Panc1 (cell line): ENCODE results near the gene SAMHD1. TPM values are rescaled to one million over a fixed set of nuclear protein-coding genes. Genes with fewer than 3 reads are reported as not detected.
"Not testable (repeated sequence)": the region's sequence is repeated elsewhere in the genome, so short reads cannot be mapped to it uniquely, and the experiment has no call there.

ENCODE experiments used
- ATAC-seq: fragments of 200-7000 bp; cut with Tn5 transposase; 2 replicates; pipeline ENCODE4 v1.9.1; 2020; ENCODE audit warnings: mild to moderate bottlenecking, moderate library complexity
- BruUV-seq: library from RNA; stranded (reverse); fragments of 400-500 nt; replicated peaks from 2 replicates; lab custom pipeline; 2021; lab: Mats Ljungman, UMichigan
- CTCF ChIA-PET: fragments of 300-600 bp; sonication (Branson Sonifier 250); formaldehyde crosslinking; loops from one replicate; lab custom pipeline; 2022; ENCODE audit warnings: antibody characterized with exemption; lab: Charles Lee
- POLR2A ChIA-PET: fragments of 300-600 bp; sonication (Branson Sonifier 250); formaldehyde crosslinking; loops from one replicate; lab custom pipeline; 2022; ENCODE audit warnings: antibody characterized with exemption; lab: Charles Lee
- DNase-seq: peaks from one replicate; pipeline ENCODE4 v3.0.0-alpha.2; 2010; ENCODE audit warnings: low read depth, low spot score
- H3K27ac ChIP-seq: 2 replicates; pipeline ENCODE4 v1.5.1; 2011; ENCODE audit warnings: mild to moderate bottlenecking, low read length, inconsistent platforms
- H3K27me3 ChIP-seq: fragments of 200-500 bp; sonication (Bioruptor generic); 2 replicates; pipeline ENCODE4 v1.6.0; 2014; ENCODE audit warnings: low read length, inconsistent platforms; ENCODE audit not compliant: control insufficient read depth, insufficient read depth
- H3K36me3 ChIP-seq: fragments of 200-500 bp; sonication (Bioruptor generic); 2 replicates; pipeline ENCODE4 v1.5.1; 2014; ENCODE audit warnings: inconsistent platforms, mild to moderate bottlenecking, low read length, moderate library complexity; ENCODE audit not compliant: control insufficient read depth, insufficient read depth
- H3K4me1 ChIP-seq: 2 replicates; pipeline ENCODE4 v1.5.1; 2011; ENCODE audit warnings: inconsistent platforms, mild to moderate bottlenecking, low read length, moderate library complexity; ENCODE audit not compliant: control insufficient read depth, insufficient read depth
- H3K4me3 ChIP-seq, 2 experiments: 2 replicates each; pipeline ENCODE4 v1.5.1; 2011 to 2012; ENCODE audit warnings: low read depth in 2 of 2, low read length in 2 of 2, mild to moderate bottlenecking in 2 of 2, inconsistent platforms in 1 of 2, moderate library complexity in 1 of 2
- H3K9me3 ChIP-seq: fragments of 200-500 bp; sonication (Bioruptor generic); 2 replicates; pipeline ENCODE4 v1.5.1; 2014; ENCODE audit warnings: low read depth, mild to moderate bottlenecking, inconsistent platforms, low read length, moderate library complexity; ENCODE audit not compliant: control insufficient read depth, insufficient read depth
- POLR2AphosphoS5 ChIP-seq: IDR thresholded peaks from 2 replicates; pipeline ENCODE4 v1.6.1; 2012; ENCODE audit warnings: mild to moderate bottlenecking, low read depth, low read length, moderate library complexity
- SIN3A ChIP-seq: IDR thresholded peaks from 2 replicates; pipeline ENCODE4 v1.6.1; 2012; ENCODE audit warnings: low read depth, mild to moderate bottlenecking, low read length, moderate library complexity, borderline replicate concordance; ENCODE audit not compliant: insufficient read depth
- TCF7L2 ChIP-seq: IDR thresholded peaks from 2 replicates; pipeline ENCODE4 v1.6.1; 2011; ENCODE audit warnings: mild to moderate bottlenecking, low read depth, low read length, inconsistent platforms
- in situ Hi-C: cut with HindIII; loops from 2 replicates; pipeline ENCODE4 v1.10.0; 2016; ENCODE audit warnings: low sequenced_read_pairs, low pct_unique_long_range_greater_than_20kb
- intact Hi-C: fragments of 100-400 bp; cut with micrococcal nuclease; formaldehyde crosslinking; loops from one replicate; pipeline ENCODE4 v1.10.0; 2022; ENCODE audit not compliant: unreplicated experiment
- total RNA-seq: library from RNA; stranded (reverse); gene quantifications from one replicate; pipeline ENCODE4 v1.2.1, GENCODE V29; 2021; ENCODE audit not compliant: unreplicated experiment
- TF ChIP-seq, protein P1 (sequence below), 2 experiments: IDR thresholded peaks; 2 replicates each; pipeline ENCODE4 v1.6.1; 2011 to 2012; ENCODE audit warnings: low read depth in 2 of 2, control low read depth in 1 of 2, low read length in 1 of 2, mild to moderate bottlenecking in 1 of 2, moderate library complexity in 1 of 2; ENCODE audit not compliant: insufficient read depth in 1 of 2
- TF ChIP-seq, protein P2 (sequence below): fragments of 450-650 bp; IDR thresholded peaks from 2 replicates; pipeline ENCODE4 v1.5.1; 2017; ENCODE audit warnings: mild to moderate bottlenecking

The SAMHD1 gene
- total RNA-seq, 1 experiment from 2014 or later = 16.8 TPM

DNA sequence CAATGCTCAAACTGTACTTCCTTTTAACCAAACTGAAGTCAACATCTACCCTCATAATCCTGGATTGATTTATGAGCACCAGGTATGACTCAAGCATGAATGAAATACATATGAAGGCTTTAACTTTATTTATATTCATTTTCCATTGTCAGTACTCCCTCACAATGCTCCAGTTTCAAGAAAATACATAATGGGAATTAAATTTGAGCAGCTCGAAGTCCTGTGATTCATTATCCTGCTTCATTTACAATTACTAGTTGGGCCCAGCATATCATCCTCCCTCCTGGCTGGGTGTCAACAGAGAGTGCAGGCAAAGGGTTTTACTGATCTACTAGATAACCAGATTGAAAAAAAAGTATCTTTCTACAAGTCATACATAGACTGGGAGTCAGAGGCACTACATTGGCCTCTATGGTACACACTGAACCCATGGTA, 10.1 kb downstream of the SAMHD1 start:
- CTCF ChIA-PET = no interaction called here
- Histone ChIP-seq H3K27ac (no peak overlapping the region), H3K4me1 (no peaks in the 10 kb centered on the region), H3K27me3 (no peaks in the 10 kb centered on the region), H3K9me3 (no peaks in the 10 kb centered on the region), H3K36me3 (no peaks in the 10 kb centered on the region), H3K4me3 (no peak overlapping the region)
- no TSS peak for BruUV-seq
- intact Hi-C loops (no loop called here), in situ Hi-C loops (no loop called here)
- ATAC-seq (no peak), DNase-seq (no peak)
- TF ChIP-seq TCF7L2 = no peak
- POLR2A ChIA-PET = no interaction called here

DNA sequence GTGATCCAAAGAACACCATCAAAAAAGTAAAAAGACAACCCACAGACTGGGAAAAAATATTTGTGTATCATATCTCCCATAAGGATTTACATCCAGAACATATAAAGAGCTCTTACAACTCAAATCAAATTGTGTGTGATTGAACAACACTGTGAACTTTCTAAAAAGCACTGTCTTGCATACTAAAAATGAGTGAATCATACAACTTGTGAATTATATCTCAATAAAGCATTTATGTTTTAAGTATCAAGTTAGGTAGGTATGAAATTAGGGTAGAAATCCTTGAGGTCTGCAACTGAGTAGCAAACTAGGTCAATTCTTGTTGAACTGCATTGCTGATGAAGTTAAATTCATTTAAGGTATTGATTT, 14.1 kb downstream of the SAMHD1 start:
- Histone ChIP-seq H3K27me3 (no peaks in the 10 kb centered on the region), H3K4me3 (no peak overlapping the region), H3K27ac (no peak overlapping the region), H3K36me3 (no peaks in the 10 kb centered on the region), H3K4me1 (no peaks in the 10 kb centered on the region), H3K9me3 (no peaks in the 10 kb centered on the region)
- no peak for ATAC-seq
- intact Hi-C loops (no loop called here), in situ Hi-C loops (no loop called here)
- POLR2A ChIA-PET = interaction anchor here (0.6 to 0.7 kb wide), 2 partner anchors 73 to 90 kb away, joined by 3 to 7 read pairs; no protein-coding TSS in a partner anchor
- TF ChIP-seq, protein P1, sequence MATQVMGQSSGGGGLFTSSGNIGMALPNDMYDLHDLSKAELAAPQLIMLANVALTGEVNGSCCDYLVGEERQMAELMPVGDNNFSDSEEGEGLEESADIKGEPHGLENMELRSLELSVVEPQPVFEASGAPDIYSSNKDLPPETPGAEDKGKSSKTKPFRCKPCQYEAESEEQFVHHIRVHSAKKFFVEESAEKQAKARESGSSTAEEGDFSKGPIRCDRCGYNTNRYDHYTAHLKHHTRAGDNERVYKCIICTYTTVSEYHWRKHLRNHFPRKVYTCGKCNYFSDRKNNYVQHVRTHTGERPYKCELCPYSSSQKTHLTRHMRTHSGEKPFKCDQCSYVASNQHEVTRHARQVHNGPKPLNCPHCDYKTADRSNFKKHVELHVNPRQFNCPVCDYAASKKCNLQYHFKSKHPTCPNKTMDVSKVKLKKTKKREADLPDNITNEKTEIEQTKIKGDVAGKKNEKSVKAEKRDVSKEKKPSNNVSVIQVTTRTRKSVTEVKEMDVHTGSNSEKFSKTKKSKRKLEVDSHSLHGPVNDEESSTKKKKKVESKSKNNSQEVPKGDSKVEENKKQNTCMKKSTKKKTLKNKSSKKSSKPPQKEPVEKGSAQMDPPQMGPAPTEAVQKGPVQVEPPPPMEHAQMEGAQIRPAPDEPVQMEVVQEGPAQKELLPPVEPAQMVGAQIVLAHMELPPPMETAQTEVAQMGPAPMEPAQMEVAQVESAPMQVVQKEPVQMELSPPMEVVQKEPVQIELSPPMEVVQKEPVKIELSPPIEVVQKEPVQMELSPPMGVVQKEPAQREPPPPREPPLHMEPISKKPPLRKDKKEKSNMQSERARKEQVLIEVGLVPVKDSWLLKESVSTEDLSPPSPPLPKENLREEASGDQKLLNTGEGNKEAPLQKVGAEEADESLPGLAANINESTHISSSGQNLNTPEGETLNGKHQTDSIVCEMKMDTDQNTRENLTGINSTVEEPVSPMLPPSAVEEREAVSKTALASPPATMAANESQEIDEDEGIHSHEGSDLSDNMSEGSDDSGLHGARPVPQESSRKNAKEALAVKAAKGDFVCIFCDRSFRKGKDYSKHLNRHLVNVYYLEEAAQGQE (IDR thresholded peaks at IDR 0.05; ENCODE audit: insufficient read depth in 1 of 2, low read depth in 2 of 2, low read length in 1 of 2) = no peak
- no peak for TF ChIP-seq POLR2AphosphoS5
- no peak for TF ChIP-seq SIN3A
- TF ChIP-seq, protein P2, sequence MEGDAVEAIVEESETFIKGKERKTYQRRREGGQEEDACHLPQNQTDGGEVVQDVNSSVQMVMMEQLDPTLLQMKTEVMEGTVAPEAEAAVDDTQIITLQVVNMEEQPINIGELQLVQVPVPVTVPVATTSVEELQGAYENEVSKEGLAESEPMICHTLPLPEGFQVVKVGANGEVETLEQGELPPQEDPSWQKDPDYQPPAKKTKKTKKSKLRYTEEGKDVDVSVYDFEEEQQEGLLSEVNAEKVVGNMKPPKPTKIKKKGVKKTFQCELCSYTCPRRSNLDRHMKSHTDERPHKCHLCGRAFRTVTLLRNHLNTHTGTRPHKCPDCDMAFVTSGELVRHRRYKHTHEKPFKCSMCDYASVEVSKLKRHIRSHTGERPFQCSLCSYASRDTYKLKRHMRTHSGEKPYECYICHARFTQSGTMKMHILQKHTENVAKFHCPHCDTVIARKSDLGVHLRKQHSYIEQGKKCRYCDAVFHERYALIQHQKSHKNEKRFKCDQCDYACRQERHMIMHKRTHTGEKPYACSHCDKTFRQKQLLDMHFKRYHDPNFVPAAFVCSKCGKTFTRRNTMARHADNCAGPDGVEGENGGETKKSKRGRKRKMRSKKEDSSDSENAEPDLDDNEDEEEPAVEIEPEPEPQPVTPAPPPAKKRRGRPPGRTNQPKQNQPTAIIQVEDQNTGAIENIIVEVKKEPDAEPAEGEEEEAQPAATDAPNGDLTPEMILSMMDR = no peak
- no TSS peak for BruUV-seq
- CTCF ChIA-PET = no interaction called here
- DNase-seq = no peak

DNA sequence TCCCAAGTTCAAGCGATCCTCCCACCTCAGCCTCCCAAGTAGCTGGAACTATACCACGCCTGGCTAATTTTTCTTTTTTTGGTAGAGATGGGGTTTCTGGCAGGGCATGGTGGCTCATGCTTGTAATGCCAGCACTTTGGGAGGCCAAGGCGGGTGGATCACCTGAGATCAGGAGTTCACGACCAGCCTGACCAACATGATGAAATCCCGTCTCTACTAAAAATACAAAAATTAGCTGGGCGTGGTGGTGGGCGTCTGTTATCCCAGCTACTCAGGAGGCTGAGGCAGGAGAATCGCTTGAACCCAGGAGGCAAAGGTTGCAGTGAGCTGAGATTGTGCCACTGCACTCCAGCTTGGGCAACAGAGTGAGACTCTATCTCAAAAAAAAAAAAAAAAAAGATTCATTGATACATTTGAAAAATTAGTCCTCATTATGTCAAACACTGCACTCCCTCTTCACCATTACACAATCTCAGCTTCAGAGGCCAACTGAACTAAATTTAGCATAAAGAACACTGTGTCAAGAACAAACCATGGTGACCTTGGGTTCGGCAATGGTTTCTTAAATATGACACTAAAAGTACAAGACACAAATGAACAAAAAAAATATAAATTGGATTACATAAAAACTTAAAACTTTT, 14.6 kb downstream of the SAMHD1 start:
- ATAC-seq, H3K36me3 ChIP-seq, H3K27ac ChIP-seq, DNase-seq, intact Hi-C loops, H3K4me3 ChIP-seq, H3K9me3 ChIP-seq, BruUV-seq, in situ Hi-C loops, H3K4me1 ChIP-seq, H3K27me3 ChIP-seq: not testable (repeated sequence)
- CTCF ChIA-PET = interaction anchor here (0.6 kb wide), 1 partner anchor 72 kb away, joined by 3 read pairs; no protein-coding TSS in a partner anchor
- POLR2A ChIA-PET = interaction anchor here (0.6 to 0.7 kb wide), 2 partner anchors 72 to 90 kb away, joined by 3 to 7 read pairs; no protein-coding TSS in a partner anchor
